ENCODE results near the gene SPECC1L.

- no peak for TF ChIP-seq REST (IDR thresholded peaks at IDR 0.05; ENCODE audit: insufficient read depth in 1 of 2, low read depth in 2 of 2, low read length in 2 of 2)
- TF ChIP-seq SIN3A (IDR thresholded peaks at IDR 0.05; ENCODE audit: borderline replicate concordance, insufficient read depth, low read length), result no peak
- TF ChIP-seq POLR2AphosphoS5 (IDR thresholded peaks at IDR 0.05; ENCODE audit: low read depth, low read length), result no peak
These were observed 192.6 kb downstream of the SPECC1L start for GRCh38 chr22:24463071-24463760.
